ENCODE data around the gene CLTCL1. TPM values are rescaled to one million over a fixed set of nuclear protein-coding genes. Genes with fewer than 3 reads are reported as not detected.
"Not testable (repeated sequence)": the region's sequence is repeated elsewhere in the genome, so short reads cannot be mapped to it uniquely, and the experiment has no call there.

CLTCL1 gene
- polyA plus RNA-seq, 1 donor (not counting 4 experiments of a cell fraction or from before 2014, with no cell fraction given) = 12.4 TPM

- Histone ChIP-seq H2AFZ (ENCODE audit: control insufficient read depth, low read length) (no peak overlapping the region), H4K20me1 (ENCODE audit: control insufficient read depth, extremely low read depth, insufficient read depth, low read length) (no peaks in the 10 kb centered on the region), H3K9ac (ENCODE audit: control insufficient read depth, extremely low read depth, insufficient read depth, low read length) (no peak overlapping the region), H3K4me2 (ENCODE audit: control insufficient read depth, extremely low read depth, insufficient read depth, low read depth, low read length) (no peak overlapping the region), H3K27ac (ENCODE audit: control insufficient read depth, insufficient read depth, low read length) (no peak overlapping the region), H3K9me3 (ENCODE audit: control insufficient read depth, low read depth, low read length) (peaks cover 2% of the 10 kb centered on the region), H3K9me1 (ENCODE audit: control insufficient read depth, extremely low read depth, insufficient read depth, low read length) (no peaks in the 10 kb centered on the region), H3K4me1 (ENCODE audit: control insufficient read depth, extremely low read depth, insufficient read depth, low read length) (no peaks in the 10 kb centered on the region), H3K4me3 (ENCODE audit: control insufficient read depth in 2 of 3, extremely low read depth in 1 of 3, insufficient read depth in 2 of 3, low read depth in 1 of 3, low read length in 3 of 3) (no peak overlapping the region), H3K79me2 (ENCODE audit: control insufficient read depth, insufficient read depth, low read length) (no peaks in the 10 kb centered on the region), H3K36me3 (ENCODE audit: control insufficient read depth in 2 of 2, extremely low read depth in 1 of 2, insufficient read depth in 2 of 2, low read length in 2 of 2) (no peaks in the 10 kb centered on the region), H3K27me3 (ENCODE audit: control insufficient read depth, extremely low read depth, insufficient read depth, low read length) (no peaks in the 10 kb centered on the region)
- no peak for FAIRE-seq
- dilution Hi-C loops (cut with MboI; ENCODE audit: extremely low pct_ligation_motif_present, low sequenced_read_pairs) = no loop called here
- no peak for DNase-seq (ENCODE audit: low read depth, low spot score)
- TF ChIP-seq EZH2 (IDR thresholded peaks at IDR 0.05; ENCODE audit: low read length) (no peak), CTCF (optimal IDR thresholded peaks at IDR 0.05 in 1 of 3, IDR thresholded peaks at IDR 0.05 in 1 of 3, conservative IDR thresholded peaks at IDR 0.05 in 1 of 3; ENCODE audit: extremely low read depth in 1 of 3, insufficient read depth in 2 of 3, low read length in 3 of 3) (no peak)
These were observed 30.2 kb upstream of the CLTCL1 start for GRCh38 chr22:19321757-19322156.

GRCh38 chr22:19320136-19320535 lies 28.6 kb upstream of the CLTCL1 start:
- H3K79me2 ChIP-seq (ENCODE audit: control insufficient read depth, insufficient read depth, low read length); H3K27ac ChIP-seq (ENCODE audit: control insufficient read depth, insufficient read depth, low read length); H3K4me3 ChIP-seq (ENCODE audit: control insufficient read depth in 2 of 3, extremely low read depth in 1 of 3, insufficient read depth in 2 of 3, low read depth in 1 of 3, low read length in 3 of 3); DNase-seq (ENCODE audit: low read depth, low spot score); FAIRE-seq; H2AFZ ChIP-seq (ENCODE audit: control insufficient read depth, low read length); dilution Hi-C loops (cut with MboI; ENCODE audit: extremely low pct_ligation_motif_present, low sequenced_read_pairs); H3K9ac ChIP-seq (ENCODE audit: control insufficient read depth, extremely low read depth, insufficient read depth, low read length); H3K27me3 ChIP-seq (ENCODE audit: control insufficient read depth, extremely low read depth, insufficient read depth, low read length); H3K4me1 ChIP-seq (ENCODE audit: control insufficient read depth, extremely low read depth, insufficient read depth, low read length); H4K20me1 ChIP-seq (ENCODE audit: control insufficient read depth, extremely low read depth, insufficient read depth, low read length); H3K9me3 ChIP-seq (ENCODE audit: control insufficient read depth, low read depth, low read length); H3K4me2 ChIP-seq (ENCODE audit: control insufficient read depth, extremely low read depth, insufficient read depth, low read depth, low read length); H3K36me3 ChIP-seq (ENCODE audit: control insufficient read depth in 2 of 2, extremely low read depth in 1 of 2, insufficient read depth in 2 of 2, low read length in 2 of 2); H3K9me1 ChIP-seq (ENCODE audit: control insufficient read depth, extremely low read depth, insufficient read depth, low read length): not testable (repeated sequence)

GRCh38 chr22:19319281-19319680 lies 27.8 kb upstream of the CLTCL1 start:
- TF ChIP-seq CTCF (optimal IDR thresholded peaks at IDR 0.05 in 1 of 3, IDR thresholded peaks at IDR 0.05 in 1 of 3, conservative IDR thresholded peaks at IDR 0.05 in 1 of 3; ENCODE audit: extremely low read depth in 1 of 3, insufficient read depth in 2 of 3, low read length in 3 of 3) (no peak), EZH2 (IDR thresholded peaks at IDR 0.05; ENCODE audit: low read length) (no peak)
- no peaks in the 10 kb centered on the region for H3K9me1 ChIP-seq (ENCODE audit: control insufficient read depth, extremely low read depth, insufficient read depth, low read length)
- no peaks in the 10 kb centered on the region for H3K27me3 ChIP-seq (ENCODE audit: control insufficient read depth, extremely low read depth, insufficient read depth, low read length)
- FAIRE-seq (no peak), DNase-seq (ENCODE audit: low read depth, low spot score) (no peak)
- no peak overlapping the region for H3K4me2 ChIP-seq (ENCODE audit: control insufficient read depth, extremely low read depth, insufficient read depth, low read depth, low read length)
- no peaks in the 10 kb centered on the region for H3K4me1 ChIP-seq (ENCODE audit: control insufficient read depth, extremely low read depth, insufficient read depth, low read length)
- no peak overlapping the region for H3K27ac ChIP-seq (ENCODE audit: control insufficient read depth, insufficient read depth, low read length)
- no peaks in the 10 kb centered on the region for H3K36me3 ChIP-seq (ENCODE audit: control insufficient read depth in 2 of 2, extremely low read depth in 1 of 2, insufficient read depth in 2 of 2, low read length in 2 of 2)
- H2AFZ ChIP-seq (ENCODE audit: control insufficient read depth, low read length) = no peak overlapping the region
- no peaks in the 10 kb centered on the region for H4K20me1 ChIP-seq (ENCODE audit: control insufficient read depth, extremely low read depth, insufficient read depth, low read length)
- dilution Hi-C loops (cut with MboI; ENCODE audit: extremely low pct_ligation_motif_present, low sequenced_read_pairs) = no loop called here
- H3K4me3 ChIP-seq (ENCODE audit: control insufficient read depth in 2 of 3, extremely low read depth in 1 of 3, insufficient read depth in 2 of 3, low read depth in 1 of 3, low read length in 3 of 3) = no peak overlapping the region
- peaks cover 4% of the 10 kb centered on the region for H3K9me3 ChIP-seq (ENCODE audit: control insufficient read depth, low read depth, low read length)
- H3K79me2 ChIP-seq (ENCODE audit: control insufficient read depth, insufficient read depth, low read length) = no peaks in the 10 kb centered on the region
- H3K9ac ChIP-seq (ENCODE audit: control insufficient read depth, extremely low read depth, insufficient read depth, low read length) = no peak overlapping the region
